HEK293 (cell line): ENCODE results near the gene NINL.

Source experiments
- KLF7 ChIP-seq: fragments of 450-650 bp; formaldehyde crosslinking; IDR thresholded peaks from 2 replicates; pipeline ENCODE4 v1.5.1; 2016; ENCODE audit warnings: missing biosample characterization, missing genetic modification characterization, borderline replicate concordance
- SCRT1 ChIP-seq: fragments of 450-650 bp; formaldehyde crosslinking; IDR thresholded peaks from 2 replicates; pipeline ENCODE4 v1.5.1; 2016; ENCODE audit warnings: missing biosample characterization, missing genetic modification characterization, borderline replicate concordance
- YY1 ChIP-seq: fragments of 450-650 bp; formaldehyde crosslinking; IDR thresholded peaks from 2 replicates; pipeline ENCODE4 v1.5.1; 2018; ENCODE audit warnings: missing biosample characterization, missing genetic modification characterization
- ZNF140 ChIP-seq: fragments of 450-650 bp; formaldehyde crosslinking; IDR thresholded peaks from 2 replicates; pipeline ENCODE4 v1.5.1; 2016; ENCODE audit warnings: missing biosample characterization, missing genetic modification characterization
- ZNF37A ChIP-seq: fragments of 450-650 bp; IDR thresholded peaks from 2 replicates; pipeline ENCODE4 v1.5.1; 2018; ENCODE audit warnings: missing biosample characterization, missing genetic modification characterization
- ZNF558 ChIP-seq: fragments of 450-650 bp; formaldehyde crosslinking; IDR thresholded peaks from 2 replicates; pipeline ENCODE4 v1.5.1; 2016; ENCODE audit warnings: missing biosample characterization, missing genetic modification characterization
- ZNF670 ChIP-seq: fragments of 450-650 bp; formaldehyde crosslinking; IDR thresholded peaks from 2 replicates; pipeline ENCODE4 v1.5.1; 2016; ENCODE audit warnings: missing biosample characterization, missing genetic modification characterization, low read depth
- ZNF777 ChIP-seq: fragments of 450-650 bp; formaldehyde crosslinking; IDR thresholded peaks from 2 replicates; pipeline ENCODE4 v1.5.1; 2017; ENCODE audit warnings: missing biosample characterization, missing genetic modification characterization, borderline replicate concordance
- ZNF792 ChIP-seq: fragments of 450-650 bp; formaldehyde crosslinking; IDR thresholded peaks from 2 replicates; pipeline ENCODE4 v1.5.1; 2016; ENCODE audit warnings: missing biosample characterization, missing genetic modification characterization
- TF ChIP-seq, protein P1 (sequence below): fragments of 450-650 bp; formaldehyde crosslinking; IDR thresholded peaks from 2 replicates; pipeline ENCODE4 v1.5.1; 2016; ENCODE audit warnings: missing biosample characterization, missing genetic modification characterization
- TF ChIP-seq, protein P2 (sequence below): fragments of 450-650 bp; formaldehyde crosslinking; IDR thresholded peaks from 2 replicates; pipeline ENCODE4 v1.5.1; 2016; ENCODE audit warnings: missing biosample characterization, missing genetic modification characterization
- TF ChIP-seq, protein P3 (sequence below): fragments of 450-650 bp; formaldehyde crosslinking; IDR thresholded peaks from 2 replicates; pipeline ENCODE4 v1.5.1; 2016; ENCODE audit warnings: missing biosample characterization, missing genetic modification characterization

DNA sequence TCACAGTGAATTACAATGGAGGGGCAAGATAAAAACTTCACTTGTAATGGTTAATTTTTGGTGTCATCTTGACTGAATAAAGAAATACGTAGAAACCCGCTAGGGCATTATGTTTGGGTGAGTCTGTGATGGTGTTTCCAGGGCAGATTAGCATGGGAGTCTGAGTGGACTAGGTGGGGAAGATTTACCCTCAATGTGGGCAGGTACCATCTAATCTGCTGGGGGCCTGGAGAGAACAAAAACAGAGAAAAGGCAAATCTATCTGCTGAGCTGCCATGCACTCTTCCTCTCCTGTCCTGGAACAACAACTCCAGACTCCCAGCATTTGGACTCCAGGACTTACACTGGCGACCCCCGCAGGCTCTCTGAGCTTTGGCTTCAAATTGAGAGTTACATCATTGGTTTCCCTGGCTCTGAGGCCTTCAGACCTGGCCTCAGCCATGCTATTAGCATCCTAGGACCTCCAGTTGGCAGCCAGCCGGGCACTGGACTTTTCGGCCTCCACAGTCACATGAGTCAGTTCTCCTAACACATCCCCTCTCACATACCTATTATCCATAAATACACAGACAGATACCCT lies 19.7 kb downstream of the NINL start:
- no peak for TF ChIP-seq ZNF670 (tag by site-specific recombination)
- TF ChIP-seq, protein P1, sequence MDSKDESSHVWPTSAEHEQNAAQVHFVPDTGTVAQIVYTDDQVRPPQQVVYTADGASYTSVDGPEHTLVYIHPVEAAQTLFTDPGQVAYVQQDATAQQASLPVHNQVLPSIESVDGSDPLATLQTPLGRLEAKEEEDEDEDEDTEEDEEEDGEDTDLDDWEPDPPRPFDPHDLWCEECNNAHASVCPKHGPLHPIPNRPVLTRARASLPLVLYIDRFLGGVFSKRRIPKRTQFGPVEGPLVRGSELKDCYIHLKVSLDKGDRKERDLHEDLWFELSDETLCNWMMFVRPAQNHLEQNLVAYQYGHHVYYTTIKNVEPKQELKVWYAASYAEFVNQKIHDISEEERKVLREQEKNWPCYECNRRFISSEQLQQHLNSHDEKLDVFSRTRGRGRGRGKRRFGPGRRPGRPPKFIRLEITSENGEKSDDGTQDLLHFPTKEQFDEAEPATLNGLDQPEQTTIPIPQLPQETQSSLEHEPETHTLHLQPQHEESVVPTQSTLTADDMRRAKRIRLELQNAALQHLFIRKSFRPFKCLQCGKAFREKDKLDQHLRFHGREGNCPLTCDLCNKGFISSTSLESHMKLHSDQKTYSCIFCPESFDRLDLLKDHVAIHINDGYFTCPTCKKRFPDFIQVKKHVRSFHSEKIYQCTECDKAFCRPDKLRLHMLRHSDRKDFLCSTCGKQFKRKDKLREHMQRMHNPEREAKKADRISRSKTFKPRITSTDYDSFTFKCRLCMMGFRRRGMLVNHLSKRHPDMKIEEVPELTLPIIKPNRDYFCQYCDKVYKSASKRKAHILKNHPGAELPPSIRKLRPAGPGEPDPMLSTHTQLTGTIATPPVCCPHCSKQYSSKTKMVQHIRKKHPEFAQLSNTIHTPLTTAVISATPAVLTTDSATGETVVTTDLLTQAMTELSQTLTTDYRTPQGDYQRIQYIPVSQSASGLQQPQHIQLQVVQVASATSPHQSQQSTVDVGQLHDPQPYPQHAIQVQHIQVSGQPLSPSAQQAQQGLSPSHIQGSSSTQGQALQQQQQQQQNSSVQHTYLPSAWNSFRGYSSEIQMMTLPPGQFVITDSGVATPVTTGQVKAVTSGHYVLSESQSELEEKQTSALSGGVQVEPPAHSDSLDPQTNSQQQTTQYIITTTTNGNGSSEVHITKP, result peak; percentile 55
- TF ChIP-seq ZNF792, result no peak
- no peak for TF ChIP-seq ZNF140 (tag by site-specific recombination)
- TF ChIP-seq YY1 (tag by site-specific recombination), result no peak
- TF ChIP-seq, protein P2, sequence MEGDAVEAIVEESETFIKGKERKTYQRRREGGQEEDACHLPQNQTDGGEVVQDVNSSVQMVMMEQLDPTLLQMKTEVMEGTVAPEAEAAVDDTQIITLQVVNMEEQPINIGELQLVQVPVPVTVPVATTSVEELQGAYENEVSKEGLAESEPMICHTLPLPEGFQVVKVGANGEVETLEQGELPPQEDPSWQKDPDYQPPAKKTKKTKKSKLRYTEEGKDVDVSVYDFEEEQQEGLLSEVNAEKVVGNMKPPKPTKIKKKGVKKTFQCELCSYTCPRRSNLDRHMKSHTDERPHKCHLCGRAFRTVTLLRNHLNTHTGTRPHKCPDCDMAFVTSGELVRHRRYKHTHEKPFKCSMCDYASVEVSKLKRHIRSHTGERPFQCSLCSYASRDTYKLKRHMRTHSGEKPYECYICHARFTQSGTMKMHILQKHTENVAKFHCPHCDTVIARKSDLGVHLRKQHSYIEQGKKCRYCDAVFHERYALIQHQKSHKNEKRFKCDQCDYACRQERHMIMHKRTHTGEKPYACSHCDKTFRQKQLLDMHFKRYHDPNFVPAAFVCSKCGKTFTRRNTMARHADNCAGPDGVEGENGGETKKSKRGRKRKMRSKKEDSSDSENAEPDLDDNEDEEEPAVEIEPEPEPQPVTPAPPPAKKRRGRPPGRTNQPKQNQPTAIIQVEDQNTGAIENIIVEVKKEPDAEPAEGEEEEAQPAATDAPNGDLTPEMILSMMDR (tag by site-specific recombination), result no peak
- TF ChIP-seq, protein P3, sequence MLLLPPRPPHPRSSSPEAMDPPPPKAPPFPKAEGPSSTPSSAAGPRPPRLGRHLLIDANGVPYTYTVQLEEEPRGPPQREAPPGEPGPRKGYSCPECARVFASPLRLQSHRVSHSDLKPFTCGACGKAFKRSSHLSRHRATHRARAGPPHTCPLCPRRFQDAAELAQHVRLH (tag by site-specific recombination), result no peak
- TF ChIP-seq ZNF37A, result no peak
- TF ChIP-seq KLF7 (tag by site-specific recombination), result no peak
- TF ChIP-seq ZNF777 (tag by site-specific recombination), result no peak
- TF ChIP-seq SCRT1, result no peak
- TF ChIP-seq ZNF558 (tag by site-specific recombination), result no peak
